ENCODE data around the gene SLC66A1.

Gene SLC66A1

DNA sequence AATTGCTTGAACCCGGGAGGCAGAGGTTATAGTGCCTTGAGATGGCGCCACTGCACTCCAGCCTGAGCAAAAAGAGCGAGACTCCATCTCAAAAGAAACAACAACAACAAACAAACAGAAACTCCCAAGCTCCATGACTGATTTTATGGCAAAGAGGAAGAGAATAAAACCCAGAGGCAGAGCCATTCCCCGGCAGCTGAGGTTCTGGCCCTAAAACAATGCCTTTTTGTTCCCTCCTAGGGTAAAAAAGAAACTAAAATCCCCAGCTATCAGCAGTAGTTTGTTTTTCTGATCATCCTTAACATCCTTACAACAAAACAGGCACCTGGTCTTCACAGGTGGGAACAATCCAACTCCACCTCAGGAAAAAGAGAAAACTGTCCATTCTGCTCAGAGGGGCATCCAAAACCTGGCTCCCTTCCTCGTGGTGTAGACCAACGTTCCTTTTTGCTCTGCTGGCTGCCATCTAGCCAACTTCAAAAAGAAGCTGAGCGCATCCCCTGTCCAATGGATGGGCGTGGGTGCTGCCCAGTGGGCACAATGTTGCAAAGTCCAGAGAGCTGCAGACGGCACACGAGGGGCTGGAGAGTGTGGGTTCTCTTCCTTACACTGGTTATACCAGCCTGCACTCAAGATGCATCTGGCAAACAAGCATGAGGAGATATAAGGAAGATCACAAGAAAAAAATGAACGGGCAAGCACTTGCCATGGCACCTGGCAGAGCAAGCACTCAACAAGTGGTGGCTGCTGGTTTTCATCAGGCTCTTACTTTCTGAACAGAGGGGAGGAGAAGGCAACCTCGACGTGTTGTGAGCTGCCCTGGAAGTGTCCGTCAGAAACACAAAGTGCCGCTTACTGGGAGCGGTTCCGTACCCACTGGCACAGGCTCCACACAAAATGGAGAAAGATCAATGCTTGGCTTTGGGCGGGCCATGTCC, 54.7 kb downstream of the SLC66A1 start:
- DNase-seq, result no peak

DNA sequence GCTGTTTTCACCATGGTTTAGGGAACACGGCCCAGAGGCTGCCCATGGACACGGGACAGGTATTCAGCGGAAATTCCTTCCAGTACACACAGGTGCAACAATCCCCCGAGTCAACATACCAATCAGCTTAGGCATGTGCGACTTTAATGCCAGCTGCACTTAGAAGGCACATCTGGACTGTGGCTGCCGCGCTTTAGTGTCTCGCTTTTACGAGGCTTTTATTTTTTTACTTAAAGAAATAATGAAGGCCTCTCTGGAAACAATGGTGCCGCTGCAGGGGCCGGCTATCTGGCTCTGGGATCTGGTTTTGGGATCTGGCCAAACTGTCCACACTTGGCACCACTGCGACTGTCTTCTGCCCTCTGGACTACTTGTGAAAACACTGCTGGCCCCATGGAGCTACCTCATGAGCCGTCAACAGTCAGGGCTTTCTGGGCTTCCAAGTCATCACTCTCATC, 55.5 kb downstream of the SLC66A1 start:
- no peak for DNase-seq

DNA sequence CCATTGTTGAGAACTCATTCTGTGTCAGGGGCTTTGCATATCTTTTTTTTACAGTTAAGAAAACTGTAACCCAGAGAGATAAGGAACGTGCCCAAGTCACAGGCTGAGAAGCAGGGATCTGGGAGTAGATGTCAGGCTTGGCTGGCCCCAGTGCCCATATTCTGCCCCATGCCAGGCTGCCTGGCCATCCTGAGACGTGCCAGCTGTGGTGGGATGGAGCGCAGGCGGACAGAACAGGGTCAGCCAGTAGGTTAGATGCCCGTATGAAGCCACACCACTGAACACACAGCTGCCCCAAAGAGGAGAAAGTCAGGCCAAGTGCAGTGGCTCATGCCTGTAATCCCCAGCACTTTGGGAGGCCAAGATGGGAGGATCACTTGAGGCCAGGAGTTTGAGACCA, 55.9 kb downstream of the SLC66A1 start:
- DNase-seq, result no peak

DNA sequence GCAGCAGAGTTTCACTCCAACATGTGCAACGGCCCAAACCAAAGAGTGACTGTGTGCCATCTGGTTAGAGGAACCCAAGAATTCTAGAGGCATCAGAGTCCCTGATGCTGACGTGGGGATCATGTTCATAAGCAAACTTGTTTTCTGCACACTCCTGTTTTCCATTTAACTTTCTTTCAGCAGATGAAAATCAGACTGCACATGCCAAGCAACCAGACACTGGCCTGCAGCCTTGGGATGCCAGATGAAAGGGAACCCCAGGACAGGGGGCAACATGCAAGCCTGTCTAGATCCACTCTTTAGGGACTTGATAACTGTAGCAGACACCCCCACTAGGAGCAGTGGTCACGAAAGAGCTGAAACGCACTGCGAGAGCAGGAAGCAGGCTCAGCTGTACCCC, 56.8 kb downstream of the SLC66A1 start:
- DNase-seq, result no peak

DNA sequence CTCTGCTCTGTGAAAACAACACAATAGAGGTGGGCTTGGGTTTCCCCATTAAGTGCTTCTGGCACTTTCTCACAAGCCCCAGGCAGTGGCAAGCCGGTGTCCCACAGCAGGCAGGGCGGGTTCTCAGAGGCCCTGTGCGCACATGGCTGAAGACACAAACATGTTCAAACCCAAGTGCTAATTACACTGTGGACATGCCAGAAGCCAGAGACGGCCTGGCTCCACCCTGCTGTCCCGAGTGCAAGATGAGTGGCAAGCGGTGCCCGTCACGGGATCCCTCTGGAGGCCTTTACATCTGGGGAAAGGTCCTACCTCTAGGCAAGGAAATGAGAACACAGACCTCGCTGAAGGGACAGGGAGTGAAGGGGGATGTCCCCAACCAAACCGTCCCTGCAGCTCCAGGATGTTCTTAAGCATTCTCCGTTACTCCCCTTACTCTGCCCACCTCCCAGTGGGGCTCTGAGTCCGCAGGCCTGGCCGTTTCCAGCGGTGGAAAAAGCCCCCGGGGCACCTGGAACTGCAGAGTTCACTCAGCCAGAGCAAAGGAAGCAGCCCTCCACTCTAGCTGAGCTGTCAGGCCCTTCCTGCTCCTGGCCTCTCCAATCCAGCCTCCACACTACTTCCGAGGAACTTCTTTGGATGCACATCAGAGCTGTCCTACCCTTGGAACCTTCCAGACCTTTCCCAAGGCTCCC, 57.4 kb downstream of the SLC66A1 start:
- no peak for DNase-seq

DNA sequence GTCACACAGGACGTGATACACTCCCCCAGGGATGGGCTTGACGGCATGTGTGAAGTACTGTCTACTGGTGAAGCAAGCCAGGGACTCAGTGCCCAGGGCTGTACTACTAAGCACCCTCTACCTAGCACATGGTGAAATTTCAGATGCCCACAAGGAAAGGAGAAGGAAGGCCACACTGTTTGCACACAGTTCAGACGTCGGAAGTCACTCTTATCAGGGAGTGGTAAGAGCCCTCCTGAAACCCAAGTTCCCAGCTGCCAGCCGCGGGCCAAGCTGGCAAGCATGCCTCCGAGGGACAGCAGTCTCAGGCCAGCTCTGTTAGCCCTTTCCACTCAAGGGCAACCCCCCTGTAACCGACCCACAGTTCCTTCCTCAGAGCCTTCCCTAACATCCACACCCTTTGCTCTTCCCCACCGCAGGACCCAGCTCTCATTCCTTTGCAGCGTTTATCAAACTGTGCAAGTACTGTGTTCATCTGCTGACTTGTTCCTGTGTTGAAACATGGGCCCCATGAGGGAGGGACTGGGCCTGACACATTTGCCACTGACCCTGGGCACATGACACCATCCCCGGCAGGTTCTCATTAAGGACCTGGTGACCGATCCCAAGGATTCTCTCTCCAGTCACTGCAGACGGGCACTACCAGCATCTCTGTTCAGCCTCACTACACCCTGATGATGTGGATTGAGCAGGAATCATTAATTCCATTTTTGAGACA, 58.5 kb downstream of the SLC66A1 start:
- DNase-seq, result no peak

DNA sequence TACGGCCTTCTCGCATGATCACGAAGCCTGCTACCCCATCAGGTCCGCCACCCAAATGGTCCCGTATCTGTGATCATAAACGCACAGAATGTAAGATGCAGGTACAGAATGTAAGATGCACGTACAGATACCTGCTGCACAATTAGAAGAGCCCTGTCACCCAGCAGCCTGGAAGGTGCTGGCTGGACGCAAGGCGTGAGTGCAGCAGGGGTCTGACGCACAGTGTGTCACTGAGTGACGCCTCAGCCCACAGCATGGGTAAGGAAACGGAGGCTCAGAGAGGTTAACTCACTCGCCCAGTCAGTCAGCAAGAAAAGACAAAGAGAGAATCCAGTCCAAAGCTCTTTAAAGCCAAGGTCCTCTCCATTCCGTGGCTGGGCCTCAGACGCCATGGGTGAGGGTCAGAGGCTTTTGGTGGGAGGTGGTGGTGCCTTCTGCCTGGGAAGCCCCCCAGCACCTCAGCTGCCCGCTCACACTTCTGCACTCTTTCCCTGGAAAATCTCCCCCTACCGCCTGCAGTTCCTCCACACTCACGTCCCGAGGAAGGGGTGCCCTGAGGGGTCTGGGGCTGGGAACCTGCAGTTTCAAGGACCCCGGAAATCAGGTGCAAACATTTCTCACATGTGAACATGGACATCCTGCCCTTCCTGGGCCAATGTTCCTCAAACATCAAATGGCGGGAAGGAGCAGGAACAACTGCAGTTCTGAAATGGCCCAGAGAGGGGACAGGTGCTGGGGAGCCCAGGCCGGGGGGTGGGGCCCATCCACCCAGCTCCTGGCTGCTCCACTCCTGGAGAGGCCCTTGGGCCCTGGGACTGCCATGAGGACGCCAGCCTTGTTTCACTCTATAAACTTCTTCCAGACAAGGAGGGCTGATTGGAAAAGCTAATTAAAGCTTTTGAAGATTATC, 59.4 kb downstream of the SLC66A1 start:
- DNase-seq, result no peak

DNA sequence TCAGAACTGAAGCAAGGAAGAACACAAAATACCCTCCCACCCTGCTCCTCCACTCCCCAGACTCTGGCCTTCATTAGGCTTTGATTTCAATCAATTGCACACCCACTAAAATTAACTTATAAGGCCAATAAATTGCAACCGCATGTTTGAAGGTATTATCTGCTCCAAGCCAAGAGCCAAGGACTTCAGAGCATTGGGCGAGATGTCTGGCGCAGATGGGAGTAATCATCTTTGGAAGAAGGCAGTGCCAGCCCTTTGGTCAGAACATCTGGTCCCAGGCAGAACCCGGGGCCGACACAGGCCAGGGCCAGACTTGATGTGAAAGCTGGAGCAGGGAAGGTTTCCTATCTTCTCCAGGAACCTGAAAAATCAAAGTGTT, 60.0 kb downstream of the SLC66A1 start:
- no peak for DNase-seq

DNA sequence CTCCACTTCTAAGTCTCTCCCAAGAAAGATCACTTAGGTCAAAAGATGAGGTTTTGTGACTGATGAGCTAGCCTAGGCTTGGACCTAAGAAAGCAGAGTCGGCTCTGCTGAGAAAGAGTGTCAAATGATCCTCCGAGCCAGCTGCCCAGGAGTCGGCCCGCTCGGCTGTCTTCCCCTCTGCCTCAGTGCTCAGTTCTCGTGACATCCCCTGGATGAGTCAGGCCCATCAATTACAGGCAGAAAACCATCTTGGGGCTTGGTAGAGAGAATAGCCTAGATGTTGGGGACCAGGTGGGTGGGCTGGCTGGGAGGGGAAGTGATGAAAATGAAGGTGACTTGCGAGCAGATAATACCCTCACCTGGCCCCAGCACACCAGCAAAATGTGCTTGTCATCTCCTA, 60.5 kb downstream of the SLC66A1 start:
- DNase-seq, result no peak

DNA sequence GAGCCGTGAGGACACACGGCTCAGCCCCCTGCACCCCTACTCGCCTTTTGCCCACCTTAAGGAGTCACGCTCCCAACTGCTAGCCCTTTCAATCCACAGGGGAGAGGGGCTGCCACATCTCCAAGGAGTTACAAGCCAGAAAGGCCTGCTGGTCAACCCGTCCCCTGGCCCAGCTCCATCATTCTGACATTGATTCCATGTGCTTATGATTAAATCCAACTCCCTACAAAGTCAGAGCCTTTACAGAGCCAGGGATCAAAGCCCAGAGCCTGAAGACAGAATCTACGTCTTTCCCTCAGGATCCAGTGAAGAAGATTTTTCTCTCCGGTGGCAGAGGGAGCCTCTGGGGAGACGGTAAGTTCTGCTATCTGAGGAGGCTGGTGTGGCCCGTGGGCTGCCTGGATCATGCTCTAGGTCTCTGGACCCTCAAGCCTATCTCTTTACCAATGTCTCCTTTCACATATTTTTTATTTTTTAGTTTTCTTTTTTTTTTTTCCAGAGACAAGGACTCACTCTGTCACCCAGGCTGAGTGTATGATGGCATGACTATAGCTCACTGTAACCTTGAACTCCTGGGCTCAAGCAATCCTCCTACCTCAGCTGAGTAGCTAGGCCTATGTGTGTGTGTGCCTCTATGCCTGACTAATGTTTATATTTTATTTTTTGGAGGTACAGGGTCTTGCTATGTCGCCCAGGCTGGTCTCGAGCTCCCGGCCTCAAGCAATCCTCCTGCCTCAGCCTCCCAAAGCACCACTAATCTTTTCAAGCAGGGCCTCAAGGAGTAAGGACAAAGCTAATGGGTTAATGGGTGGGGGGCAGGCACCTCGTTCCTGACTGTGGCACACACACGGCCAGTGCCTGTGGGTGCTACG, 61.3 kb downstream of the SLC66A1 start:
- DNase-seq, result no peak

DNA sequence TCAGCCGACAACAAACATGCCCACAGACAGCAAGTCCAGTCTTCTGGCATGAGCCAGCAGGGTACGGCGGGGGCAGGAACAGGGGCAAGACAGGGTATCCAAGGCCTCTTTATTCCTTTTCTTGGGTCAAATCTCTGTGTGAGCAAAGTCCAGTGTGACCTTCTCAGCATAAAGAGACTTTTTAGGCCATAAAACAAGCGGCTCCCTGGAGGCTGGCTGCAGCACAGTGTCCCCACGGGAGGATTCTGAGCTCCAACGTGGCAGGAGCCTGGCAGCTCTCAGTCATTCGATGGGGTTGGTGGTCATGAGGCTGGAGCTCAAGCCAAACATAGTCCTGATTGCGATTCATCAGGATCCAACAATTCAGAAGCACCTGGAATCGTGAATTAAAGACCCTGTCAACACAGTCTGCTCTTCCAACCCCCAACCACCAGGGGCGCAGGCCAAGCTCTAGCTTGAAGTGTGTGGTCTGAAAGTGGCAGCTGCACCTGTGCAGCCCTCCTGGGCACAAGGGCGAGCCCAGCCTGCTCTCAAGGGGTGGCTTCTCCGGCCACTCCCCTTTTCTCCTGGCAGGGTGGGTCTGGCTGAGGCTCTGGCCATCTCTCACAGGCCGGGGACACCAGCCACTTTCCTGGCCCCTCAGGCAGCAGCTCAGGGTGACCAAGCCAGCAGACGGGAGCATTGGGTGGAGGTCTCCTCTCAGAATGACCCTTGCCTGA, 62.1 kb downstream of the SLC66A1 start:
- no peak for DNase-seq

DNA sequence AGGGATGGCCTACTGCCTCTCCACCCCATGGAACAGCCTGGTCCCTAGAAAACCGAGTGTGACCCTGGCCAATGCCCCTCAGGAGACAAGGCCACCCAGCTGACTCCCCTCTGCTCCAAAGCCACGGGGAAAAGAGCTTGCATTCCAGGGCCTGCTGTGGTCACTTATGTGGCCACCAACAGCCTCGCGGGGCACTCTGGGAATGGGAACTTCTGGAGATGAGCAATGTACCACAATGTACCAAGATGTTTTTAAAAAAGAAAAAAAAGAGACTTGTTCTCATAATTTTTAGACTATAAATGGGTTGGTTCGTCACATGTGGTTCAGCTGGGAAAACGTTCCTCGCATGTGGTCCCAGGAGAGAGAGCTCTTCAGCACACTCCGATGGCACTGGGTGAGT, 62.8 kb downstream of the SLC66A1 start:
- DNase-seq, result no peak

DNA sequence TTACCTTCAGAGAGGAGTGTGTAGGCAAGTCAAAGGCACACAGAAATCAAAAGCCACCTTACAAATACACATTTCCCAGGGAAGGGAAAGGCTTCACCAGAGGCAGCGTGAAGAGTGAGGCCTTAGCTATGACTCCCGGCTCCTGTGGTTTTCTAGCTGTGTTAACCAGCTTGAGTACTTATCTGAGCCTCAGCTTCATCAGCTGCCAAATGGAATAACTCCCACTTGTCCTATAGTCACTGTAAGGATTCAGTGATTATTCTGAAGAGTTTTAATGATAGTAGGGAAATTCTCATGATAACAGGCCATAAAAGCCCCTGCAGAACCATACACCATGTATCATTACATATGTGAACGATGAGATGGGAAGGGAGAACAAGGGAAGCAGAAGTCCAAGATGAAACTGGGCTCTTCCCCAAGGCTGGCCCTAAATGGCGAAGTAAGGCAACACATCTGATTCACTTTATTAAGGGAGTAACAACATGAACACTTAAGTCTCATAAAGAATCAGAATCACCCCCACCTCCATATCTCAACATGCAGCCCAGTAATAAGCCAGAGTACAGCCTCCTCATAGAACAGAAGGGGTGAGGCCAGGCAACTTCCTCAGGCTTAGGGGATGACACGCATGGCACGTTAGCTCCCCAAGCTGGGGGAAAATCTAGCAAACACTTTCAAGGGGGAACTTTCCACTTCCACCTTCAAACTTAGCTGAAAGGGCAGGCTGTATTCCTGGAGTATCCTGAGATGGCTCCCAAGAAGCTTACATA, 63.7 kb downstream of the SLC66A1 start:
- no peak for DNase-seq

DNA sequence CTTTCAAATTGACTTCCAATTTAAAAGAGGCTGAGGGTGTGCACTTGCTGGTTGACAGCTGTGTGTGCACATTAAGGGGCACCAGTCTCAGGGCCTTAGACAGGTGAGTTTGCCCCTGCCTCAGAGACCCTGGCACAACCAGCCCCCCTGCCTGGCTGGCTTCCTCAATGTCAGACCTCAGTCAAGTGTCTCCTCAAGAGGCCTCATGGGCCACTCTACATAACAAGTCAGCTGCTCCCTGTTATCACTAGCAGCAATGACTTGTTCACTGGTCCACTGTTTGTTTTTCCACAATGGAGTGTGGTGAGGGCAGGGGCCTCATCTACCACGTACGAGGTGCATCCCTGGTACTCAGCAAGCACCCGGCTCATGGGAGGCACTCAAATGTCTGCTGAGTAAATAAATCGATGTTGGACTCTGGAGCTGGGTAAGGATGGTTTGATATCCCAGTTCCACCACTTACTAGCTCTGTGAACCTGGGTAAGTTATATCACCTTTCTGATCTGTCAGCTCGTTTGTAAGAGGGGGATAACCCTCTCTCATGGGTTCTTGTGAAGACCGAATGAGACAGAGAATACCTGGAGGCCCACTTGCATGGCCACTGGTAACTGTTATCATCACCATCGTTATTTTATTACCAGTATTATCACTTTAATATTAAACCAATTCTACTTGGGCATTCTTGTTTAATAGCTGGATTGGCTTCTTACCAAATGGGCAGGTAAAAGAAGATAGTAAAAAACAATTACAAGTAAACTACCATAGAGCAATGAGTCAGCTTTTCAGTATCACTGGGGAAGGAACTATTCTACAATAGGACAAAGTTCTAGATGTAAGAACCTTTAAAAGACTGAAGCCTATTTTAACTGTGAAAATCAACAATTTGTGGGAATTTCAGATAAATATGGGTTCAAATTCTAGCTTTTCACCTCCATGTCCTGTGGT, 64.6 kb downstream of the SLC66A1 start:
- no peak for DNase-seq

DNA sequence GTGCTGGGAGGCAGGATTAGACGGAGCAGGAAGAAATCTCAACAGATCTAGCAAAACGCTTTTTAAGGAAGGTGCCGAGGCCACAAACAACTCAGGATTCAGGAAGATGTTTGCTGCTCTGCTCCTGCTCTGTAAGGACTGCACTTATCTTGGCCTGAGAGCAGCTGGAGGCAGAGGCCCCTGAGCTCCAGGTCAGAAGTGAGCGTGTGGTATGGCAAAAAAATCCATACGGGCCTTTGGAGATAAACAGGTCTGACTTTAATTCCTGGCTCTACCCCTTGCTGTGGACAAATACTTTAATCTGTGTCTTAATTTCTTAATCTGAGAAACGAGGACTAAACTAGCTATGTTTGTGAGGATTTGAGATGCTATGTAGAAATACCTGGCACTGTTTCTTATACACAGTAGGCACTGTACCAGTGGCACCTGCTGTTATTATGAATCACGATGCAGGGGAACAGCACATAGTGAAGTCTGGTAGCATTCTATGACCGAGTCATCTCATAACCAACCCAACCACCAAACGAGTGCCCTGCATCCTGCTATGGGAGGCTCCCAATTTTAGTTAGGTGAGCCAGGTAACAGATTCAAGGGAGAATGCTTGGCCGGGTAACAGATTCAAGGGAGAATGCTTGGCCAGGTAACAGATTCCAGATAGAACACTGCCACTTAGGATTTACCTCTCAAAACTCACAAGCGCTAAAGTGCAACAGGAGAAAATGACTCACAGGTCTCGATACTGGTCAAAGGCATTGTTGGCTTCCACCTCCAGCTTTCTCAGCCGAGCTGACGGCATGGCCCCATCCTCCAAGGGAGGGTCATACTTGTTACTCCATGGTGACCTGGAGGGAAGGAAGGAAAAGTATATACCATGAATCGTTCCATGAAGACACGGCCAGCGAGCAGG, 65.9 kb downstream of the SLC66A1 start:
- DNase-seq, result no peak
